Activated CD4-positive, alpha-beta T cell treated with anti-CD3 and anti-CD28 coated beads for 1 hour (primary cell): ENCODE measurements around the gene SFMBT2.

Experiments used
- DNase-seq: peaks from one replicate; pipeline ENCODE4 v3.0.0-alpha.2; 2020

The SFMBT2 gene

GRCh38 chr10:7170626-7171322 lies 240.1 kb downstream of the SFMBT2 start:
- DNase-seq = no peak

GRCh38 chr10:7168414-7168813 lies 242.4 kb downstream of the SFMBT2 start:
- DNase-seq = no peak

GRCh38 chr10:7165500-7166177 lies 245.2 kb downstream of the SFMBT2 start:
- DNase-seq = no peak

GRCh38 chr10:7164955-7165354 lies 245.9 kb downstream of the SFMBT2 start:
- no peak for DNase-seq

- no peak for DNase-seq
Observed at GRCh38 chr10:7162331-7162730, 248.5 kb downstream of the SFMBT2 start.

- DNase-seq = no peak
Observed at GRCh38 chr10:7161484-7162250, 249.2 kb downstream of the SFMBT2 start.

GRCh38 chr10:7159928-7160327 lies 250.9 kb downstream of the SFMBT2 start:
- DNase-seq = no peak

GRCh38 chr10:7159517-7159916 lies 251.3 kb downstream of the SFMBT2 start:
- DNase-seq = no peak

- DNase-seq = no peak
Observed at GRCh38 chr10:7157091-7157490, 253.7 kb downstream of the SFMBT2 start.

- DNase-seq = no peak
Observed at GRCh38 chr10:7153750-7154149, 257.1 kb downstream of the SFMBT2 start.

GRCh38 chr10:7152982-7153381 lies 257.9 kb downstream of the SFMBT2 start:
- no peak for DNase-seq

- DNase-seq = no peak
Observed at GRCh38 chr10:7152341-7152740, 258.5 kb downstream of the SFMBT2 start.

- DNase-seq = no peak
Observed at GRCh38 chr10:7151538-7151937, 259.3 kb downstream of the SFMBT2 start.

GRCh38 chr10:7150349-7150748 lies 260.5 kb downstream of the SFMBT2 start:
- no peak for DNase-seq

GRCh38 chr10:7146189-7146588 lies 264.6 kb downstream of the SFMBT2 start:
- no peak for DNase-seq

GRCh38 chr10:7136016-7136415 lies 274.8 kb downstream of the SFMBT2 start:
- no peak for DNase-seq

- no peak for DNase-seq
Observed at GRCh38 chr10:7135188-7135587, 275.6 kb downstream of the SFMBT2 start.

GRCh38 chr10:7134448-7134847 lies 276.4 kb downstream of the SFMBT2 start:
- DNase-seq = no peak

- no peak for DNase-seq
Observed at GRCh38 chr10:7133958-7134357, 276.9 kb downstream of the SFMBT2 start.

- DNase-seq = no peak
Observed at GRCh38 chr10:7133278-7133677, 277.6 kb downstream of the SFMBT2 start.

- no peak for DNase-seq
Observed at GRCh38 chr10:7130191-7130911, 280.5 kb downstream of the SFMBT2 start.

- DNase-seq = no peak
Observed at GRCh38 chr10:7123774-7124173, 287.1 kb downstream of the SFMBT2 start.

- no peak for DNase-seq
Observed at GRCh38 chr10:7122561-7122960, 288.3 kb downstream of the SFMBT2 start.
